AG09309 (cell line): ENCODE results near the gene CCNA2.

Experiments used
- DNase-seq: peaks from one replicate; pipeline ENCODE4 v3.0.0-alpha.2; 2010; ENCODE audit warnings: low read depth
- H3K4me3 ChIP-seq: 2 replicates; pipeline ENCODE4 v1.5.1; 2011; ENCODE audit warnings: mild to moderate bottlenecking, low read depth, low read length, moderate library complexity; ENCODE audit not compliant: control insufficient read depth
- CTCF ChIP-seq: IDR thresholded peaks from 2 replicates; pipeline ENCODE4 v1.5.1; 2011; ENCODE audit warnings: mild to moderate bottlenecking, low read depth, low read length, inconsistent platforms; ENCODE audit not compliant: insufficient read depth, control insufficient read depth; ENCODE audit errors: missing control alignments

Gene CCNA2

GRCh38 chr4:121824171-121824527 is 466 bp upstream of the CCNA2 start:
- H3K4me3 ChIP-seq: peak overlapping the region; percentile 92
- no peak for DNase-seq

GRCh38 chr4:121822796-121823504 is 733 bp downstream of the CCNA2 start:
- no peak for TF ChIP-seq CTCF
- peak overlapping the region; percentile 92 for H3K4me3 ChIP-seq
- DNase-seq: no peak

More at GRCh38 chr4:121824171-121824527, 466 bp upstream of the CCNA2 start:
- TF ChIP-seq CTCF: no peak

- no peak for TF ChIP-seq CTCF
- H3K4me3 ChIP-seq: peak overlapping the region; percentile 92
Observed at GRCh38 chr4:121822047-121822446, 1.6 kb downstream of the CCNA2 start.

GRCh38 chr4:121819216-121819965 is 4.3 kb downstream of the CCNA2 start:
- no peak for TF ChIP-seq CTCF
- DNase-seq: no peak
- no peak overlapping the region for H3K4me3 ChIP-seq

More at GRCh38 chr4:121822047-121822446, 1.6 kb downstream of the CCNA2 start:
- DNase-seq: no peak

GRCh38 chr4:121818215-121818614 is 5.5 kb downstream of the CCNA2 start:
- H3K4me3 ChIP-seq: no peak overlapping the region
- no peak for DNase-seq
- TF ChIP-seq CTCF: no peak

GRCh38 chr4:121817701-121818100 is 6.0 kb downstream of the CCNA2 start:
- TF ChIP-seq CTCF: no peak
- no peak for DNase-seq

More at GRCh38 chr4:121817701-121818100, 6.0 kb downstream of the CCNA2 start:
- no peak overlapping the region for H3K4me3 ChIP-seq
